Esophagus squamous epithelium (tissue), 5 donors: ENCODE measurements around the gene CBX6. TPM values are rescaled to one million over a fixed set of nuclear protein-coding genes. Genes with fewer than 3 reads are reported as not detected.

Source experiments
- DNase-seq: peaks from one replicate; lab custom pipeline; 2025; lab: John Stamatoyannopoulos, UW
- H3K27ac ChIP-seq, 4 donors: fragments of 200-600 bp; sonication (generic); one replicate each; pipeline ENCODE4 v1.5.1; 2016 to 2019; ENCODE audit warnings: mild to moderate bottlenecking in 1 of 4
- H3K27me3 ChIP-seq, 4 donors: fragments of 200-600 bp; sonication (generic); 1 replicate in 3 of 4; 2 replicates in 1 of 4; pipeline versions ENCODE4 v1.5.1 to v1.6.0; 2017 to 2021; ENCODE audit warnings: antibody characterized with exemption in 1 of 4
- H3K36me3 ChIP-seq, 3 donors: fragments of 200-600 bp; sonication (generic); one replicate each; pipeline ENCODE4 v1.5.1; 2016 to 2019
- H3K4me1 ChIP-seq, 3 donors: fragments of 200-600 bp; sonication (generic); one replicate each; pipeline ENCODE4 v1.5.1; 2017 to 2019
- H3K4me3 ChIP-seq, 4 donors: fragments of 200-600 bp; sonication (generic); 1 replicate in 3 of 4; 2 replicates in 1 of 4; pipeline ENCODE4 v1.5.1; 2016 to 2019; ENCODE audit warnings: mild to moderate bottlenecking in 2 of 4, moderate library complexity in 1 of 4
- H3K9me3 ChIP-seq, 3 donors: fragments of 200-600 bp; sonication (generic); one replicate each; pipeline ENCODE4 v1.5.1; 2016 to 2019
- POLR2A ChIP-seq, 4 donors: fragments of 450-650 bp; IDR thresholded peaks; one replicate each; pipeline ENCODE4 v1.6.1; 2017; ENCODE audit warnings: antibody characterized with exemption in 4 of 4, mild to moderate bottlenecking in 4 of 4, moderate library complexity in 3 of 4
- WGBS, 2 donors: methylation state at CpG; one replicate each; pipeline ENCODE4 v1.1.5; 2018; 5-methylcytosine and 5-hydroxymethylcytosine counted together
- intact Hi-C: fragments of 100-400 bp; cut with DNase I; formaldehyde crosslinking; loops from one replicate; pipeline ENCODE4 v1.15.0; 2022
- total RNA-seq, 4 donors: library from RNA; depleted of rRNA; stranded (reverse); fragments of >200 nt; gene quantifications; one replicate each; pipeline ENCODE4 v1.1.0, GENCODE V29; 2016
- TF ChIP-seq, protein P1 (sequence below), 6 experiments: fragments of 450-650 bp in 4 of 6; fragments of 200-600 bp in 2 of 6; sonication (generic) in 2 of 6; IDR thresholded peaks; one replicate each; pipeline ENCODE4 v1.5.1; 2016 to 2019; ENCODE audit warnings: antibody characterized with exemption in 6 of 6, mild to moderate bottlenecking in 4 of 6, moderate library complexity in 4 of 6
- donor health status: DM: yes; HTN: yes; CAD: no.

The CBX6 gene
- total RNA-seq, 4 donors from 2014 or later = 7.8 to 27.7 (median 11.8) TPM

DNA sequence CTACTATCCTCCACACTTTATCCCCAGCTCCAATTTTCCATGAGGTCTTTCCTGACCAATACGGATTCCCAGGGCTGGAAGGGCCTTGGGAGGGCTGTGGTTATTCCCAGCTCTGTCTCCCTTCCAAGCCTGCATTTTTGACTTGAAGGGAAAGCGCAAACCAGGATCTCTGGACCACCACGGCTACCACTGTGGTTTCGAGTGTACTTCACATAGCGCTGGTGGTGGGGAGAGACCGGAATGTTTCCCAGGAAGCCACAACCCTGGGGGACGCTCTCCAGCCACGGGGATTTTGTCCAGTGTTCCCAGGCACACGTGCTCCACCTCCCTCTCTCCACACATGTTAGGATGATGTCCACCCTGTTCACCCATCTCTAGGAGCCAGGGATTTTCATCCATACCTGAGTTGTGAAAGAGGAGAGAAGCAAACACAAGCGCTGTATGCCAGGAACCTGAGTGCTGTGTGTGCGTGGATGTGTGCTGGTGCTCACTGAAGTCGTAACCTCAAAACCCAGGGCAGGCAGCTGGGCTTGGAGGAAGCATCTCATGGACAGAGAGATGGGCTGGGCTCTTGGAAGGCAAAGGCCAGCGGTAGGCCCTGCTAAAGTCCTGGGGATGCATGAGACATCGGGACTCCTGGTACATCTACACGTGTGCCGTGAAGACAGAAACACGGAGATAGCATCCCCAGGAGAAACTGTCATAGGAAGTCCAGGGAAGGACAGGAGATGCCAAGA, 26.8 kb downstream of the CBX6 start:
- Histone ChIP-seq H3K9me3 (no peaks in the 10 kb centered on the region), H3K4me1 (peaks cover 3 to 34% (median 14%) of the 10 kb centered on the region in 3 donors), H3K4me3 (no peak overlapping the region), H3K27ac (no peak overlapping the region), H3K36me3 (no peaks in the 10 kb centered on the region), H3K27me3 (peaks cover 0 to 94% (median 2%) of the 10 kb centered on the region in 4 donors)
- TF ChIP-seq POLR2A (IDR thresholded peaks at IDR 0.05) = no peak
- TF ChIP-seq, protein P1, sequence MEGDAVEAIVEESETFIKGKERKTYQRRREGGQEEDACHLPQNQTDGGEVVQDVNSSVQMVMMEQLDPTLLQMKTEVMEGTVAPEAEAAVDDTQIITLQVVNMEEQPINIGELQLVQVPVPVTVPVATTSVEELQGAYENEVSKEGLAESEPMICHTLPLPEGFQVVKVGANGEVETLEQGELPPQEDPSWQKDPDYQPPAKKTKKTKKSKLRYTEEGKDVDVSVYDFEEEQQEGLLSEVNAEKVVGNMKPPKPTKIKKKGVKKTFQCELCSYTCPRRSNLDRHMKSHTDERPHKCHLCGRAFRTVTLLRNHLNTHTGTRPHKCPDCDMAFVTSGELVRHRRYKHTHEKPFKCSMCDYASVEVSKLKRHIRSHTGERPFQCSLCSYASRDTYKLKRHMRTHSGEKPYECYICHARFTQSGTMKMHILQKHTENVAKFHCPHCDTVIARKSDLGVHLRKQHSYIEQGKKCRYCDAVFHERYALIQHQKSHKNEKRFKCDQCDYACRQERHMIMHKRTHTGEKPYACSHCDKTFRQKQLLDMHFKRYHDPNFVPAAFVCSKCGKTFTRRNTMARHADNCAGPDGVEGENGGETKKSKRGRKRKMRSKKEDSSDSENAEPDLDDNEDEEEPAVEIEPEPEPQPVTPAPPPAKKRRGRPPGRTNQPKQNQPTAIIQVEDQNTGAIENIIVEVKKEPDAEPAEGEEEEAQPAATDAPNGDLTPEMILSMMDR (IDR thresholded peaks at IDR 0.05) = no peak
- intact Hi-C loops = no loop called here
- no peak for DNase-seq
- 66 to 67% methylated on average over 15 to 17 of the region's 17 CpGs for WGBS, 2 donors

DNA sequence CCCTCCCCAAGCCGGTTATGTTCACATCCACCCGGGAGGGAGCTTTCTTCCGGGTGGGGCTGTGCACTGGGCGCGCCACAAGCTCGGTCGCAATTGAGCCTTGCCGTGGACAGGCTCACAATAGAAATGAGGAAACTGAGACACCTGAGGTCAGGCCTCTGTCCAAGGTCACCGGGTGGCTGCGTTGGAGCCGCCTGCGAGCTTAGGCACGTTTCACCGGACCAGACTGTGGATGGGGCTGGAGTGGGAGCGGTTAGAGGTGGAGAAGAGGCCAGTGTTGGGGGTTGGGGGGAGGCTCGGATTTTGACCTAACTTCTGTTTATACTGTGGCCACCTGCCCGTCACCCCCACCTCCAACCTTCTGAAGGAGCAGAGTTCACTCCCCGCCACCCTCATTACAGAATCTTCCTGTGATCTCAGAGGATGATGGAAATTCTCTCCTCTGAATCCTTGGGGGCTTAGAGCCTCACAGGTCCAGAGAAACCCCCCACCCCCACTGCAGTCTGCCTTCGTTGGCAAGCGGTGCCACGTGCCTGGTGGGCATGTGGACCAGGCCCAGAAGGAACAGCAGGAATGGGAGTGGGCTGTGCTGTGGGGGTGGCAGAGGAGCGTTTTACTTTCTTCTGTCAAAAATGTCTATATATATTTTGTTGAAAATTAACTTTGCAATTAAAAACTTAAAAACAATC, 27.6 kb downstream of the CBX6 start:
- H3K9me3 ChIP-seq = no peaks in the 10 kb centered on the region
- H3K36me3 ChIP-seq = no peaks in the 10 kb centered on the region
- no peak for DNase-seq
- H3K4me1 ChIP-seq = peaks cover 3 to 34% (median 14%) of the 10 kb centered on the region in 3 donors
- TF ChIP-seq, protein P1 (IDR thresholded peaks at IDR 0.05) = no peak
- no peak for TF ChIP-seq POLR2A (IDR thresholded peaks at IDR 0.05)
- intact Hi-C loops = no loop called here
- peak overlapping the region in 2 of 4 donors; percentile 65 to 84 for H3K27ac ChIP-seq
- H3K27me3 ChIP-seq = peaks cover 0 to 91% (median 2%) of the 10 kb centered on the region in 4 donors
- WGBS, 2 donors = 17 to 47% methylated on average over 8 to 14 of the region's 22 CpGs
- peak overlapping the region in 3 of 4 donors; percentile 27 to 70 (median 50) for H3K4me3 ChIP-seq

DNA sequence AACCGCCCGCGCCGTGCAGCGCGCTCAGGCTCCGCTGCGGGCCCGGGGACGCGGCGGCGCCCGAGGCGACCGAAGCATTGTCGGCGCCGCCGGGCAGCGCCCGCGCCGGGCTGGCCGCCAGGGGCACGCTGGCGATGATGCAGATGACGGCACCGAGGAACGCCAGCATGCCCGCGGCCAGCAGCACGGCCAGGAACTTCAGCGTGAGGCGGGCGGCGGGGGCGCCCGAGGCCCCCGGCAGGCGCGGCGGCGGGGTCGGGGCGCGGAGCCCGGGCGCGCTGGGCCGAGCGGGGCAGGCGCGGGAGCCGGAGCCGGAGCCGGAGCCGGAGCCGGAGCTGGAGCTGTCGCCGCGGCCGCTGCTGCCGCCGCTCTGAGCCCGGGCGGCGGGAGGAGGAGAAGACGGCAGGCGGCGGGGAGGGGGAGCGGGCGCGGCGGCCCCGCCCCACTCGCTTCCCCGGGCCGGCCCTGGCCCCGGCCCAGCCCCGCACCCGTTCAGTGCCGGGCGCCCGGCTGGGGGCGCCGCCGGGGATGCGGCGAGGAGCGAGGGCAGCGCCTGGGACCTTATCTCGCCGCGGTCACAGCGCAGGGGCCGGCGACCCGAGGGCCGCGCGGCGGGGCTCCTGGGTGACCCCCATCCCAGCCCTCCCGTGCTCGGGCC, 28.2 kb downstream of the CBX6 start, which contains the start of gene NPTXR:
Gene NPTXR, minus strand, starts transcription at position 372 of the 658 bp plus-strand sequence.
- no peaks in the 10 kb centered on the region for H3K36me3 ChIP-seq
- peak within 1 kb of the TSS; percentile 27 to 70 (median 38) for H3K4me3 ChIP-seq
- DNase-seq = no peak
- H3K9me3 ChIP-seq = no peaks in the 10 kb centered on the region
- H3K4me1 ChIP-seq = peaks cover 3 to 34% (median 14%) of the 10 kb centered on the region in 3 donors
- H3K27me3 ChIP-seq = peaks cover 0 to 85% (median 2%) of the 10 kb centered on the region in 4 donors
- intact Hi-C loops = no loop called here
- H3K27ac ChIP-seq = peak within 1 kb of the TSS in 2 of 4 donors; percentile 65 to 84
- WGBS, 2 donors = 0% methylated on average over 2 of the region's 105 CpGs; no CpG with 5 or more reads in 1 of the 2 donors
- TF ChIP-seq POLR2A (IDR thresholded peaks at IDR 0.05) = peak in 2 of 4 donors; percentile 36 to 38
- TF ChIP-seq, protein P1 (IDR thresholded peaks at IDR 0.05) = no peak

DNA sequence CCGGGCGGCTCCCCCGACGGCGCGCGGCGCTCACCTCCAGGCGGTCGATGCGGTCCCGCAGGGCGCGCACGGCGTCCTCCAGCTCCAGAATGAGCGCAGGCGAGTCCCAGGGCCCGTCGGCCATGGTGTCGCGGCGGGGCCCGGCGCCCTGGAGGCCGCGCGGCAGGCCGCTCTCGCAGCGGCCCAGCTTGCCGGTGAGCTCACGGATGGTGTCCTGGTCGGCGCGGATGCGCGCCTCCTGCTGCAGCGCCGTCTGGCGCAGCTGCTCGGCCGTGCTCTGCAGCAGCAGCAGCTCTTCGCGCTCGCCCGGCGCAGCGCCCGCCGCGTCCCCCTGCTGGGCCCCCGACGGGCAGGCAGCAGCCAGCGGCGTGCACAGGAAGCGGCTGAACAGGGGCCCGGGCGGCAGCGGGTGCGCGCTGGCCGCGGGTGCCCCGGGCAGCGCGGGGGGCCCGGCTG, 28.8 kb downstream of the CBX6 start:
- TF ChIP-seq POLR2A (IDR thresholded peaks at IDR 0.05) = no peak
- TF ChIP-seq, protein P1 (IDR thresholded peaks at IDR 0.05) = peak in 4 of 6 experiments; percentile 9 to 47 (median 25)
- no peak for DNase-seq
- Histone ChIP-seq H3K36me3 (no peaks in the 10 kb centered on the region), H3K4me3 (peak overlapping the region; percentile 27 to 70 (median 38)), H3K27ac (peak overlapping the region in 2 of 4 donors; percentile 65 to 84), H3K4me1 (peaks cover 3 to 34% (median 14%) of the 10 kb centered on the region in 3 donors), H3K27me3 (peaks cover 0 to 79% (median 2%) of the 10 kb centered on the region in 4 donors), H3K9me3 (no peaks in the 10 kb centered on the region)
- WGBS, 2 donors = 7% methylated on average over 12 of the region's 68 CpGs; no CpG with 5 or more reads in 1 of the 2 donors
- intact Hi-C loops = no loop called here
